GM19397 (cell line): ENCODE measurements around the gene GOLGA8J.
"Not testable (repeated sequence)": the region's sequence is repeated elsewhere in the genome, so short reads cannot be mapped to it uniquely, and the experiment has no call there.

ENCODE experiments used
- ATAC-seq: cut with Tn5 transposase; IDR thresholded peaks from one replicate; pipeline ENCODE4 v1.9.1; 2021; ENCODE audit warnings: mild to moderate bottlenecking, moderate library complexity; ENCODE audit not compliant: unreplicated experiment

GOLGA8J gene

DNA sequence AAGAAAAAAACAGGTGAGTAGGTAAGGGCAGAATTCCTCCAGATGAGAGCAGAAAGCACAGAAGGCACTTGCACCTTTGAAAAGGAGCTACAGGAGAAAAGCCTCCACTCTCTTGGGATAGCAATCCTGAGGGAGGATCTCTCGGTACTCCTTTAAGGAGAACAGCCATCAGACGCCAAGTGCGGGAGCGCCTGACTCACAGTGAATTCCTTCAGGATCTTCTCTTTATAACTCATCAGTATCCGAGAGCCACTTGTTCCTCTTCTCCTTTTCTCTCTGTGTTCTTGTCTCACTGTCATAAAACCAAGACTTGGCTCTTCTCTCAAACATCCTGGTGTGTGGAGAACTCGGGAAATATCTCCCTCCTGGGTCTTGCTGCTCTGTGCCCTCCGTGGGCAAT is 10.1 kb upstream of the GOLGA8J start:
- no peak for ATAC-seq

DNA sequence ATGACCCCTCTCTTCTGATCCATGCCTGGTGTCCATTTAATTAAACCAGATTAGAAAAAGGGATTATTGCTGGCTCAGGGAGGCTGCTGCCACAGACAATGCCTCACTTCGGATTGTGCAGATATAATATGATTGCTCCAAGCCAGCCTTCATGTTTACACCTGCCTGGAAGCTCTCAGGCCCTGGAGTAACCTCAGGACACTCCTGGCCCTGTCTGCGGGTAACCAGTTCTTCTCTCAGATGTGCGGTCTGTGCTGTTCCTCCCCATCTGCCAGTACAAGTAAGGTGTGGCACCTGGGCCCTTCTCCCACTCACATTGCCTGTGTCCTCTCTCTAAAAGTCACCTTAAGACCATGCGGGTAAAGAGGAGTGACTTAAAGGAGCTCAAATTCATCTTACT is 8.8 kb upstream of the GOLGA8J start:
- no peak for ATAC-seq

DNA sequence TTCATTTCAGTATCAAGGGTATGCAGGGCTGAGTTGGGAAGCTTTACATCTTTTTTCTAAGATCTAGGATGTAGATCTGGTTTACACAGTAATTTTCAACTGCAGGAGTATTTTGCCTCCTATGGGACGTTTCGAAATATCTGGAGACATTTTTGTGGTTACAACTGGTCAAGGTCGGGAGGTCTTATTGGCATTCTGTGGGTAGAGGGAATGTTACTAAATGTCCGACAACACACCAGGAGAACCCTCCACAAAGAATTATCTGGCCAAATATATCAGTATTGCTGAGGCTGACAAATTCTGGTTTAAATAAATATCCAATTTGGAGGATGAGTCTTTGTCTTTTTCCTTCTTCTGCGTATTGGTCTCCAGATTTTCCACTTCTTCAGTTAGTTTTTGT is 1.9 kb upstream of the GOLGA8J start:
- ATAC-seq, result not testable (repeated sequence)

DNA sequence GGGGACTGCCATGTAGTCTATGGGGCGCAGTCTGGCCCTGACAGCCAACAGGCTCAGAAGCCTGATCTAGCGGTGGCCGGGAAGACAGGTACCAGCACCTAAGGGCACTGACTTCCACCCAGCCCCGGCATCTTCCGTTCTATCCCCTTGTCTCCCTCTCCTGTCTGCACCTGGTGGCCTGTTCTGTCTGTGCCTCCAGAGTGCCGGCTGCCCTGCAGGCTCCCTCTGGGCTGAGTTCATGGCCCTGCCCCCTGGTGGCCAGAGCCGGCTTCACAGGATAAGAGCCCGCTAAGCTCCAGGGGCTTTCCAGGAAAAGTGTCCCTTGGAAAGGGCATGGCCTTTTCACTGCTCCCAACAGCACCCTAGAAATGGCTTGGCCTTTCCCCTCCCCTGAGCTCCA is 15.1 kb downstream of the GOLGA8J start:
- not testable (repeated sequence) for ATAC-seq

DNA sequence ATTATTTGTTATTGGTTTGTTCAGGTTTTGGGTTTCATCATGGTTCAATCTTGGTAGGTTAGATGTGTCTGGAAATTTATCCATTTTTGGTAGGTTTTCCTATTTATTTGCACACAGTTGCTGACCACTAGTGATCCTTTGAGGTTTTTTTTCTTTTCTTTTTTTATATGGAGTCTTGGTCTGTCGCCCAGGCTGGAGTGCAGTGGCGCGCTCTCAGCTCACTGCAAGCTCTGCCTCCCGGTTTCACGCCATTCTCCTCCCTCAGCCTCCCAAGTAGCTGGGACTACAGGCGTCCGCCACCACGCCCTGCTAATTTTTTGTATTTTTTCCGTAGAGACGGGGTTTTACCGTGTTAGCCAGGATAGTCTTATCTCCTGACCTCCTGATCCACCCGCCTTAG is 20.1 kb downstream of the GOLGA8J start:
- ATAC-seq, result not testable (repeated sequence)

DNA sequence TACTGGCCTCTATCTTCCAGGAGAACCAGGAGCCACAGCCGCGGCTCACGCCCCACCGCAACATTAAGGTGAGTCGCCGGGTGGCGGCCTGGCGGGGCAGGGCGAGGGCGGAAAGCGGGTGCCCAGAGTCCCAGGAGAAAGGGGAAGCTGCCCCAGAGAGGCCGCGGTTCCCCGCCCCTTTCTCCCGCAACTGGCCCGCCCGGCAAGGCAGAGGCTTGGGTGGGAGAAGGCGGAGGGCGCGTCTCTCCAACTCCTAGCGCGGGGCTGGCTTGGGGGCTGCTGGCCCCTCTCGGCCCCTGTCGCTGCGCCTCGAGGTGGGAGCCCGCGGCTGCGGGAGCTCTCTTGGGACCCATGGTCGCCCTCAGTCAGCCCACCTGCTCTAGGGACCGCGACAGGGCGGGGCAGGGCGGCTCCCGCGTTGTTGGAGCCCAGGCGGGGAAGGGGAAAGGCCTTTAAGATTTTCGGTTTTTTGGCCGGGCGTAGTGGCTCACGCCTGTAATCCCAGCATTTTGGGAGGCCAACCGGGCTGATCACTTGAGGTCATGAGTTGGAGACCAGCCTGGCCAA is 21.3 kb downstream of the GOLGA8J start:
- ATAC-seq, result not testable (repeated sequence)

DNA sequence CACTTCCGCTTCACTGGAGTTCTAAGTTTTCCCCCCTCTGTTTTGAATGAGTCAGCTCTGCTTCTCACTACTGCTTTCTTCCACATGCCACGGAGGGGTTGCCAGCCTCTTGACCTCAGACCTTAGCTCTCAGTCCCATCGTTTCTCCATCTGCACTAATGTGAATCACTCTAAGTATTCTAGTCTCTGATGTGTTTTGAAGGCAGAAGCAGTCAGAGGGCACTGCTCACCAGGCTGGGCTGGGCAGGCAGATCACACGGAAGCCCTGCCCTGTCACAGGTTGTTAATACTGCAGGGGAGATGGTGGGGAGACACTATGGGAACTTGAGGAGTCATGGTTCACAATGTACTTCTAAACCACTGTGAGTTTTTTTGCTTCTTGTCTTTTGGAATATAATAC is 27.8 kb downstream of the GOLGA8J start:
- not testable (repeated sequence) for ATAC-seq

DNA sequence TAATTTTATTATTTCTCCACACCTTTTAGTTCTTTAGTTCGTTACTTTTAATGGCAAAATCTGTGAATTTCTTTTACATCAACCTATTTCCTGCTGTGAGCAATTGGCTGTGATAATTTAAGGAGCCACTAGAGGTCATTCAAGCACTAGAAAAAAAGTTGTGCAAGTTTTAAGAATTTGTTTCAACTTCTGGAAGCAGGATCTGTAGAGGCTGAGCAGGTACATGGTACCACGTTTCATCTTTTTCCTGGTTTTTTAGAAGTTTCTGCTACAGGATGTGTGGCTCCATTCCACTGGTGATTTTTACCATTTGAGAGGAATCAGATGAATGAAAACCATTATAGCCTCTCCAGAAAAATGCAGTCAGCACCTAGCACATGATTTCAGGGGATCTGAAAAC is 47.3 kb downstream of the GOLGA8J start:
- not testable (repeated sequence) for ATAC-seq

DNA sequence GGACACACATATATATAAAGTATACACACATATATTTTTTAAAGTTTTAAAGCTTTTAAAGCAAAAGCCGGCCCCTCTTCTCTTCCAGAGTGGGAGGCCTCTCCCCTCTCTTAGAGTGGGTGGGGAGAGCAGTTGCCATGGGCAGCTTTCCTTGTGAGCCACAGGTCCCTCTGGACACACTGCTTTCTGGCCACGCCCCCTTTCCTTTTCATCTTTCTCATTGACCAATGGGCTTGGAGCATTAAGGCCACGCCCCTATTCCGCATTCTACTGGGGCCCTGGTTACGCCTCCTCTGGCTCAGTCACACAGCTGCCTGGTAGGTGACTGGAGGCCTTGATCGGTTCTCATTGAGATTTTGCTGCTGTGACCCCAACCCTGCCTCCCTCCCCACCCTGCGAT is 52.0 kb downstream of the GOLGA8J start, which contains the start of gene GOLGA8T:
TSS of gene GOLGA8T (plus strand) at position 301 of the 400 bp plus-strand sequence. CDS start at position 399, 98 bp downstream.
- ATAC-seq, result not testable (repeated sequence)
